ENCODE results near the gene ELMOD3.
"Not testable (repeated sequence)": the region's sequence is repeated elsewhere in the genome, so short reads cannot be mapped to it uniquely, and the experiment has no call there.

ELMOD3 gene

GRCh38 chr2:85354286-85355072, at the start of gene ELMOD3, which contains the start of gene RETSAT:
Gene ELMOD3, plus strand, starts transcription at chr2:85354769. Its CDS starts 2,430 bp downstream, at chr2:85357199.
Gene RETSAT, minus strand, starts transcription at chr2:85354528. Its CDS starts 21 bp downstream, at chr2:85354507.
- peak; percentile 97 for DNase-seq

GRCh38 chr2:85307527-85307897, 47.1 kb upstream of the ELMOD3 start:
- DNase-seq: no peak

- no peak for DNase-seq
Measured at GRCh38 chr2:85308201-85308600, 46.4 kb upstream of the ELMOD3 start.

- no peak for DNase-seq
Measured at GRCh38 chr2:85308896-85309555, 45.5 kb upstream of the ELMOD3 start.

GRCh38 chr2:85309699-85310321, 44.8 kb upstream of the ELMOD3 start:
- DNase-seq: no peak

- DNase-seq: no peak
Measured at GRCh38 chr2:85310330-85310729, 44.2 kb upstream of the ELMOD3 start.

GRCh38 chr2:85312404-85312803, 42.2 kb upstream of the ELMOD3 start:
- DNase-seq: no peak

- no peak for DNase-seq
Measured at GRCh38 chr2:85314884-85315242, 39.7 kb upstream of the ELMOD3 start.

GRCh38 chr2:85315921-85316320, 38.6 kb upstream of the ELMOD3 start:
- not testable (repeated sequence) for DNase-seq

GRCh38 chr2:85318222-85319074, 36.1 kb upstream of the ELMOD3 start:
- DNase-seq: peak; percentile 64

GRCh38 chr2:85319796-85320195, 34.8 kb upstream of the ELMOD3 start:
- no peak for DNase-seq

GRCh38 chr2:85323351-85323987, 31.1 kb upstream of the ELMOD3 start:
- DNase-seq: no peak

GRCh38 chr2:85323988-85324367, 30.6 kb upstream of the ELMOD3 start:
- not testable (repeated sequence) for DNase-seq

GRCh38 chr2:85324639-85325465, 29.7 kb upstream of the ELMOD3 start:
- no peak for DNase-seq

GRCh38 chr2:85325466-85325811, 29.1 kb upstream of the ELMOD3 start:
- no peak for DNase-seq

GRCh38 chr2:85326406-85327159, 28.0 kb upstream of the ELMOD3 start:
- peak; percentile 41 for DNase-seq

- peak; percentile 50 for DNase-seq
Measured at GRCh38 chr2:85327160-85327821, 27.3 kb upstream of the ELMOD3 start.

GRCh38 chr2:85327822-85328617, 26.5 kb upstream of the ELMOD3 start, which contains the start of gene TGOLN2:
Gene TGOLN2, minus strand, starts transcription at chr2:85327989. Its CDS starts 27 bp downstream, at chr2:85327962.
- DNase-seq: peak; percentile 93

GRCh38 chr2:85329181-85329651, 25.4 kb upstream of the ELMOD3 start:
- no peak for DNase-seq
